ENCODE results near the gene CENPF. TPM values are rescaled to one million over a fixed set of nuclear protein-coding genes. Genes with fewer than 3 reads are reported as not detected.

The CENPF gene
- total RNA-seq, 2 donors from 2014 or later, result 0.63 to 3.3 TPM

- DNase-seq (ENCODE audit: low spot score), result no peak
- Histone ChIP-seq H3K36me3 (no peaks in the 10 kb centered on the region), H3K4me1 (no peaks in the 10 kb centered on the region), H3K9me3 (no peaks in the 10 kb centered on the region), H3K4me3 (no peak overlapping the region), H3K27ac (no peak overlapping the region), H3K27me3 (no peaks in the 10 kb centered on the region)
- TF ChIP-seq CTCF (IDR thresholded peaks at IDR 0.05), result no peak
These were observed 54.3 kb downstream of the CENPF start for GRCh38 chr1:214657299-214657698.

- no peaks in the 10 kb centered on the region for H3K27me3 ChIP-seq
- H3K36me3 ChIP-seq, result no peaks in the 10 kb centered on the region
- H3K4me1 ChIP-seq, result no peaks in the 10 kb centered on the region
- DNase-seq (ENCODE audit: low spot score), result no peak
- no peak overlapping the region for H3K27ac ChIP-seq
- H3K4me3 ChIP-seq, result no peak overlapping the region
- no peaks in the 10 kb centered on the region for H3K9me3 ChIP-seq
- TF ChIP-seq CTCF (IDR thresholded peaks at IDR 0.05), result no peak
These were observed 55.2 kb downstream of the CENPF start for GRCh38 chr1:214658175-214658574.

- Histone ChIP-seq H3K9me3 (no peaks in the 10 kb centered on the region), H3K36me3 (no peaks in the 10 kb centered on the region), H3K4me1 (no peaks in the 10 kb centered on the region), H3K27me3 (no peaks in the 10 kb centered on the region), H3K27ac (no peak overlapping the region), H3K4me3 (no peak overlapping the region)
- no peak for DNase-seq (ENCODE audit: low spot score)
- peak in 1 of 2 donors; percentile 53 for TF ChIP-seq CTCF (IDR thresholded peaks at IDR 0.05)
These were observed 55.8 kb downstream of the CENPF start for GRCh38 chr1:214658785-214659184.

GRCh38 chr1:214660190-214660589 is 57.2 kb downstream of the CENPF start:
- H3K4me1 ChIP-seq, result no peaks in the 10 kb centered on the region
- no peak overlapping the region for H3K4me3 ChIP-seq
- no peak for DNase-seq (ENCODE audit: low spot score)
- no peaks in the 10 kb centered on the region for H3K27me3 ChIP-seq
- H3K27ac ChIP-seq, result no peak overlapping the region
- no peaks in the 10 kb centered on the region for H3K9me3 ChIP-seq
- H3K36me3 ChIP-seq, result no peaks in the 10 kb centered on the region
- no peak for TF ChIP-seq CTCF (IDR thresholded peaks at IDR 0.05)

- H3K27ac ChIP-seq, result no peak overlapping the region
- H3K27me3 ChIP-seq, result no peaks in the 10 kb centered on the region
- DNase-seq (ENCODE audit: low spot score), result no peak
These were observed 57.9 kb downstream of the CENPF start for GRCh38 chr1:214660900-214661299.

More at GRCh38 chr1:214660900-214661299, 57.9 kb downstream of the CENPF start:
- H3K36me3 ChIP-seq, result no peaks in the 10 kb centered on the region
- no peak overlapping the region for H3K4me3 ChIP-seq
- H3K9me3 ChIP-seq, result no peaks in the 10 kb centered on the region
- no peaks in the 10 kb centered on the region for H3K4me1 ChIP-seq
- peak in 1 of 2 donors; percentile 62 for TF ChIP-seq CTCF (IDR thresholded peaks at IDR 0.05)
